Measurements from ENCODE around the gene ACOT7.

ACOT7 gene

GRCh38 chr1:6307099-6307498 lies 86.5 kb downstream of the ACOT7 start:
- DNase-seq = no peak

DNA sequence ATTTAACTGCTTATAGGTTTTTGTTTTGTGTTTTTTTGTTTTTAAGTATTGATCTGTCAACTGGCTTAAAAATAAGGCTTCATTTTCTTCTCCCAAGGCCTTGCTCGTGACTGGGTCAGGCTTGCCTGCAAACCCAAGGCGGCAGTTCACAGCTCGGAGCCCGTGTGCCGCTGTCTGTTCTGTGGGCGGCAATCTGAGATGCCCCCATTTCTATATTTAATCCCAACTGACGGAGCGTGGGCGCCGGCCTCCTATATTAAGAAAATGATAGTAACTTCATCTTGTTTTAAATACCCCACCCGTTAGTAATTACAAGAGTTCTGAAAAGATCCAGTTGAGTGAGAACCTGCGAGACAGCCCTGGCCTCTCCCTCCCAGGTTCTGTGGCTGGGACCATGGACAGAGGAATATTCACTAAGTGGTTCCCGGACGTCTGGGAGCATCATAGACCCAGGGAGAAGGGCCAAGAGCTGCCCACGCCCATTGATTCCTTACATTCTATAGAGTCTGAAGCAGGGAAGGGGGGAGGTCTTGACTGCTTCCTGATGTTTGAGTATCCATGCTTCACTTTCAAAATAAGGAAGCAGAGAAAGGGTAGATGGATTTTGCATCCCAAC lies 90.1 kb downstream of the ACOT7 start:
- no peak for DNase-seq

DNA sequence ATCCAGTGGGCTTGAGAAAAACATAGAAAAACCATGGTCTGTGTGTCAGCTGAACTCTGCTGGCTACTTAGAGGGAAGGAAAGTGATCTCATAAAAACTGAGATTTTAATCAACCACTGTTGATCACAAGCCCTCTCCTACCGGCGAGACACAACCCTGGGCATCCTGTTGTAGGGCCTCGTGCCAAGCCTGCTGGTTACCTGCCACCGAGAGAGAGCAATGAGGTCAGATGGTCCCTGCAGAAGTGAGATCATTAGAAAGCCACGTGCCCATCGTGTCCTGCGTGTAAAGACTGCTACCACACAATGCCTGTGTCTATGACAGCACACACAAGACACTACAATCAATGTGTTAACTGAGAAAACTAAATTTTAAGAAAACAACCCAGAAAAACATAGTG lies 91.0 kb downstream of the ACOT7 start:
- DNase-seq = no peak

- no peak for DNase-seq
Observed at GRCh38 chr1:6301526-6301925, 92.0 kb downstream of the ACOT7 start.

GRCh38 chr1:6300342-6301048 lies 93.1 kb downstream of the ACOT7 start:
- DNase-seq = no peak

GRCh38 chr1:6299557-6300165 lies 93.9 kb downstream of the ACOT7 start:
- DNase-seq = no peak

GRCh38 chr1:6298940-6299465 lies 94.6 kb downstream of the ACOT7 start:
- no peak for DNase-seq

GRCh38 chr1:6298530-6298929 lies 95.0 kb downstream of the ACOT7 start:
- no peak for DNase-seq

DNA sequence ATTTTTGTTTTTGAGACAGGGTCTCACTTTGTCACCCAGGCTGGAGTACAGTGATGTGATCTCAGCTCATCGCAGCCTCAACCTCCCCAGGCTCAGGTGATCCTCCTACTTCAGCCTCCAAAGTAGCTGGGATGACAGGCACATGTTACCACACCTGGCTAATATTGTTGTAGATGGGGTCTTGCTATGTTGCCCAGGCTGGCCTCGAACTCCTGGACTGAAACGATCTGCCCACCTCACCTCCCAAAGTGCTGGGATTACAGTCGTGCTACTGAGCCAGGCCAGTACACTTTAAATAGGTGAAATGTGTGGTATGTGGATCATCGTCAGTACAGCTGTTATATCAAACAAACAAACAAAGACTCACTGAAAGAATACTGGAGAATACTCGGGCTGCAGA lies 97.7 kb downstream of the ACOT7 start:
- no peak for DNase-seq

DNA sequence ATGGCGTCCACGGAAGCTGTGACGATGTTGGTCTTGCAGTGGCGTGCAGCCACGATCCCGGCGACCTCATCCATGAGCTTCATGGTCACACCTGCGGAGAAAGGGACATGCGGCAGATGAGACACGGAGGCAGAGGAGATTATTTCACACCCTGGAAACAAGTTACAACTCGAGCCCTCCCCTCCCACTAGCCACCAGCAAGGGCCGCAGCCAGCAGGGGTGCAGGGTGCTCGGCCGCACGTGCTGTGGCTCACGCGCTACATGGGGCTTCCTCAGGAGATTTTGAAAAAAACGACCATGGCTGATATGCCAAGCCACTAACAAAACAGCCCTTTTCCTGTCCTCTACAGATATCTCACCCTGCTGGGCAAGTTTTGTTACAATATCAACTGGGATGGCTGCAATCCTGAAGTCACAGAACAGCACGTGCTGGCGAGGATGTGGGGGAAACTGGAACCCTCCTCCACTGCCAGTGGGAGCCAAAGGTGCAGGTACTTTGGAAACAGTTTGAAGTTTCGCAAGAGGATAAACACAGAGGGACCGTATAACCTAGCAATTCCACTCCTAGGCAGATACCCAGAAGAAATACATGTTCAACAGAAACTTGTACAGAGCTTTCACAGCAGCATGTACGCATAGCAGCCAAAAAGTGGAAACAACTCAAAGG lies 98.5 kb downstream of the ACOT7 start:
- no peak for DNase-seq

GRCh38 chr1:6294080-6294889 lies 99.3 kb downstream of the ACOT7 start:
- DNase-seq = no peak

DNA sequence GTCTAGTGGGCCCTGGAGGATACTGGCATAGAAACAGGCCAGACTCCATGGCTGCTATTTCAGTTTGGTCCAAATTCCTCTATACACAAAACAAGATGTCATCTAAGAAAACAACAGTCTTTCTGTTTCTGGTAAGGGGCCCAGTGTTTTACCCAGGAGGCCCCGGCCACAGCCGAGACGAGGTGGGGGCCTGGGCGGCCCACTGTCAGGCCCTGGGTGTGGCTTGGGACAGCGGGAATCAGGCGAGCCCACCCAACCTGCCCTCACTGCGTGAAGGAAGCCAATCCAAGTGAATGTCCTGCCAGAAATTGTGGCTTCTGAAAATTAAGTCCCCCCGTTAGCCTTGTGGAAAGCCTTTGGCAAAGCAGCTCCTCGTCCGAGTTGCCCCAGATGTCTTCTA lies 101.5 kb downstream of the ACOT7 start:
- no peak for DNase-seq

DNA sequence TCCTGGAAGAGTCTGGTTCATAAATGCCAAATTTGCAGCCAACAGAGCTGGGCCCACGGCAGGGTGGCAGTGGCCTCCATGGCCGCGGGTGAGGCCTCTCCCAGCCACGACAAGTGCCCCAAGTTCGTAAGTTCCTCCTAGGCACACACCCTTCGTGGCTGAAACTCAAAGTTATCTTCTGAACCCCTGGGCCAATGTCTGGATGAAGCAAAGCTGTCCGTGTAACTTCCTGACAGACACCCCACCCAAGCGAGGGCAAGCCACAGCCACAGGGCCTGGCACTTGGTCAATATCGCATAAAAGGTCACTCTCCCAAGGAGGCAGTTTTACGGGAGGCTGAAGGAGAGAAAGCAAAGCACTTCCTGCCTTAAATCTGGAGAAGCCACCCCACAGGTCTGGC lies 104.9 kb downstream of the ACOT7 start:
- no peak for DNase-seq

- no peak for DNase-seq
Observed at GRCh38 chr1:6288026-6288425, 105.5 kb downstream of the ACOT7 start.

GRCh38 chr1:6287431-6287886 lies 106.1 kb downstream of the ACOT7 start:
- peak; percentile 19 for DNase-seq

DNA sequence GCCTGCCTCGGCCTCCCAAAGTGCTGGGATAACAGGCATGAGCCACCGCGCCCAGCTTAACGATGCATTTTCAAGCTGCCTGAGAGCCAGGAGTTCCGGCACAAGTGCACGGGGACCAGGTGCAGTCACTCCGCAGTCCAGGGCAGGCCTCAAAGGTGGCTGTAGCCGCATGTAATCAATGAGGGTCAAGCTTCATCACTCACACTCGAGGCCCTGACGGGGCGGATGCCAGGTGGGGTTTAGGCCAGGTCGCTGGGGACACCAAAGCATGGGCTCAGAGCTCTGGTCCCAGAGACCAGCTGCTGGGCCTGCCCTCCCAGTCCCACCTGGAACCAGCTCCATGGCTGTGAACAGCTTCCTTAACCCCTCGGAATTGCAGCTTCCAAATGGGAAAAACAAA lies 106.5 kb downstream of the ACOT7 start:
- DNase-seq = no peak

GRCh38 chr1:6286266-6286665 lies 107.3 kb downstream of the ACOT7 start:
- DNase-seq = no peak

GRCh38 chr1:6285336-6285735 lies 108.2 kb downstream of the ACOT7 start:
- no peak for DNase-seq

GRCh38 chr1:6282577-6283270 lies 110.8 kb downstream of the ACOT7 start:
- DNase-seq = no peak

DNA sequence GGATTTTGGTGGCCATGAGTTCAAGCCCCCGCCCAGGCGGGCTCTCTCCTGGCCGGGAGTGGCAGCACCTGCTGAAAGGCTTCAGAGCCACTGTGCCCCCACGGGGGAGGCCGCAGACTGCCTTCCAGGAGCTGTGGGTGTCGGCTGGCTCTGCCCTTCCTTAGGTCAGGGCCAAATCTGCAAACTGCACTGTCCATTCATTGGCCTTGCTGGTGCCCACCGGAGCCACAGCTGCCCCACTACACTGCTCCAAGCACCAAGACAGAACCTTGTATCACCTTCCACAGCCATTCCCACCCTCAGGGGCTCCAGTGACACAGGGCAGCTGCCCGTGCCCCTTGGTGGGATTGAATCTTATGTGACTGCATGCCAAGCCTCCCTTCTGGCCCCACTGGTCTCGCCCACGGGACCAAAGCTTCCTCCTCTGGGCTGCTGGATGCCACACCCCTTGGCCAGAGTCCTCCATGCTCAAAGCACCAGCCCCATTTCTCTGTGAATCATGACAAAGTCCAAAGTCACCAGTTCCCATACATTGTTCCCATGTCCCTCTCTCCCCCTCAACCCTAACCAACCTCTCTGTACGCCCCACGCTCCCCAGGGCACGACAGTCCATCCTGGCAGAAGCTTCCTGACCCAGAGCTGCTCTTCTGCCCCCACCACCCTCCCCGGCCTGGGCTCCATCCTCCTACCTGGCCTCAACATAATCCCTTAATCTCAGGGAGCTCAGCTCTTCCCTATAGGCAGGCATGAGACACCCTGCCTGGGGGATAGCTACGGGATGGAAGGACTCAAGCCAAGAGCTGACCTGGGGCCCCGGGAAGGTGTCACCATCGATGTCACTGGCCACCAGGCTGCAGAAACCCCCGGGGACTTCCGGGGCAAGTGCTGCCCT lies 111.8 kb downstream of the ACOT7 start:
- DNase-seq = no peak
